C4-2B (cell line): ENCODE results near the gene BUD13.

Experiments
- H3K27ac ChIP-seq: fragments of 450-650 bp; 2 replicates; pipeline ENCODE4 v1.5.1; 2017
- ZFX ChIP-seq: fragments of 450-650 bp; IDR thresholded peaks from 2 replicates; pipeline ENCODE4 v1.6.1; 2017
- TF ChIP-seq, protein P1 (sequence below): fragments of 450-650 bp; conservative IDR thresholded peaks from 2 replicates; pipeline ENCODE4 v1.5.1; 2017; ENCODE audit warnings: mild to moderate bottlenecking

BUD13 gene

DNA sequence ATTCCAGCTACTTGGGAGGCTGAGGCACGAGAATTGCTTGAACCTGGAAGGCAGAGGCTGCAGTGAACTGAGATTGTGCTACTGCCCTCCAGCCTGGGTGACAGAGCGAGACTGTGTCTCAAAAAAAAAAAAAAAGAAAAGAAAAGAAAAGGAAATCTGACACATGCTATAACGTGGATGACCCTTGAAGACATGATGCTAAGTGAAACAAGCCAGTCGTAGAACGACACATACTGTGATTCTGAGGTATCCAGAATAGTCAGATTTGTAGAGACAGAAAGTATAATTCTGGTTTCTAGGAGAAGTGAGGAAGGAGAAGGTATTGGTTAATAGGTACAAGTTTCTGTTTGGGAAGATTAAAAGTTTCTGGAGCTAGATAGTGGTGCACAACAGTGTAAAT lies 25.6 kb upstream of the BUD13 start:
- TF ChIP-seq, protein P1, sequence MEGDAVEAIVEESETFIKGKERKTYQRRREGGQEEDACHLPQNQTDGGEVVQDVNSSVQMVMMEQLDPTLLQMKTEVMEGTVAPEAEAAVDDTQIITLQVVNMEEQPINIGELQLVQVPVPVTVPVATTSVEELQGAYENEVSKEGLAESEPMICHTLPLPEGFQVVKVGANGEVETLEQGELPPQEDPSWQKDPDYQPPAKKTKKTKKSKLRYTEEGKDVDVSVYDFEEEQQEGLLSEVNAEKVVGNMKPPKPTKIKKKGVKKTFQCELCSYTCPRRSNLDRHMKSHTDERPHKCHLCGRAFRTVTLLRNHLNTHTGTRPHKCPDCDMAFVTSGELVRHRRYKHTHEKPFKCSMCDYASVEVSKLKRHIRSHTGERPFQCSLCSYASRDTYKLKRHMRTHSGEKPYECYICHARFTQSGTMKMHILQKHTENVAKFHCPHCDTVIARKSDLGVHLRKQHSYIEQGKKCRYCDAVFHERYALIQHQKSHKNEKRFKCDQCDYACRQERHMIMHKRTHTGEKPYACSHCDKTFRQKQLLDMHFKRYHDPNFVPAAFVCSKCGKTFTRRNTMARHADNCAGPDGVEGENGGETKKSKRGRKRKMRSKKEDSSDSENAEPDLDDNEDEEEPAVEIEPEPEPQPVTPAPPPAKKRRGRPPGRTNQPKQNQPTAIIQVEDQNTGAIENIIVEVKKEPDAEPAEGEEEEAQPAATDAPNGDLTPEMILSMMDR: no peak
- no peak for TF ChIP-seq ZFX
- H3K27ac ChIP-seq: no peak overlapping the region

DNA sequence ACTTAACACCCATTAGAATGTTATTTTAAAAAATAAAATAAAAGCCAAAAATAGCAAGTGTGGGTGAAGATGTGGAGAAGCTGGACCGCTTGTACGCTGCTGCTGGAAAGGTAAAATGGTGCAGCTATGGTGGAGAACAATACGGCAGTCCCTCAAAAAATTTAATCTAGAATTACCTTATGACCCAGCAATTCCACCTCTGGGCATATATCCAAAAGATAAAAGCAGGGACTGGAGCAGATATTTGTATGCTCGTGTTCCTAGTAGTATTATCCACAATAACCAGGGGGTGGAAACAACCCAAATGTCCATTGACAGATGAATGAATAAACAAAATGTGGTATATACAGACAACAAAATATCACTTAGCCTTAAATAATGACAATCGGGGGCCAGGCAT lies 25.0 kb upstream of the BUD13 start:
- no peak for TF ChIP-seq ZFX
- H3K27ac ChIP-seq: no peak overlapping the region

DNA sequence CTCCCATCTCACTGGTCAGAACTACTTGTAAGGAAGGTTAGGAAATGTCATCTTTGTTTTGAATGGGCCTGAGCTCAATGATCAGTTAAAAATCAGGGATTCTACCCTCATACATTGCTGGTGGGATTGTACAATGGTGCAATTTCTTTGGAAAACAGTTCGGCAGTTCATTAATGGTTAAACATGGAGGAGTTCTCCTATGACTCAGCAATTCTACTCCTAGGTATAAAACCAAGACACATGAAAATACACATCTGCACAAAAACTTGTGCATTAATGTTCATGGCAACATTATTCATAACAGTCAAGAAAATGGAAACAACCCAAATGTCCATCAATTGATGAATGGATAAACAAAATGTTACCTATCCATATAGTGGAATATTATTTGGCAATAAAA lies 23.8 kb upstream of the BUD13 start:
- H3K27ac ChIP-seq: no peak overlapping the region
- TF ChIP-seq, protein P1: no peak
- no peak for TF ChIP-seq ZFX

DNA sequence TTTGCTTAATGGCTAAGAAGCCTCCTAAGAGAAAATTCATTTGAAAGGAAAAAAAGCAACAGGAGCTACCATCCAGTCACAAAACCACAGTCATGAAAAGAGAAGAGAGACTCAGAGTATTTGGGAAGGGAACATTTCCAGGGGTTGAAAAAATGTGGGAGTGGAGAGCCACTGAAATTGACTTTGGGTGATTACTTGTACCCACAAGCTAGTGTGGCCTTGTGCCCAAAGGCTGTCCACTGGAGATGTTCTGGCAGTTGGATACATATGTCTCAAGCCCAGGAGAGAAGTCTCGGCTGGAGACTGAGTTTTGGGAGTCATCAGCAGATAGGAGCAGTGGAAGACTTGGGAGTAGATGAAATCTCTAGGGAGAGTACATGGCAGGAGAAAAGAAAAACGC lies 22.1 kb upstream of the BUD13 start:
- no peak overlapping the region for H3K27ac ChIP-seq
- TF ChIP-seq ZFX: no peak
- TF ChIP-seq, protein P1: no peak

DNA sequence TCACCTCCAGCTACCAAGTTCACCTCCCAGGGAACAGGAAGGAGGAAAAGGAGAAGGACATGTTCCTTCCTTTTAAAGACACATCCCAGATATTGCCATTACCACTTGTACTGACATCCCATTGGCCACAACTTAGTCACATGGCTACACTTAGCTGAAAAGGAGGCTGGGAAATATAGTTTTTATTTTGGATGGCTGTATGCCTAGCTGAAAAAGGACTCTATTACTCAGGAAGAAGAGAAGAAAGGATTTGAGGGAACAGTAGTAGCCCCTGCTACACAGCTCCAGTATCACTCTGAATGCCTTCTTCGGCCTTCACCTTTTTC lies 20.9 kb upstream of the BUD13 start:
- TF ChIP-seq, protein P1: no peak
- TF ChIP-seq ZFX: no peak
- no peak overlapping the region for H3K27ac ChIP-seq

DNA sequence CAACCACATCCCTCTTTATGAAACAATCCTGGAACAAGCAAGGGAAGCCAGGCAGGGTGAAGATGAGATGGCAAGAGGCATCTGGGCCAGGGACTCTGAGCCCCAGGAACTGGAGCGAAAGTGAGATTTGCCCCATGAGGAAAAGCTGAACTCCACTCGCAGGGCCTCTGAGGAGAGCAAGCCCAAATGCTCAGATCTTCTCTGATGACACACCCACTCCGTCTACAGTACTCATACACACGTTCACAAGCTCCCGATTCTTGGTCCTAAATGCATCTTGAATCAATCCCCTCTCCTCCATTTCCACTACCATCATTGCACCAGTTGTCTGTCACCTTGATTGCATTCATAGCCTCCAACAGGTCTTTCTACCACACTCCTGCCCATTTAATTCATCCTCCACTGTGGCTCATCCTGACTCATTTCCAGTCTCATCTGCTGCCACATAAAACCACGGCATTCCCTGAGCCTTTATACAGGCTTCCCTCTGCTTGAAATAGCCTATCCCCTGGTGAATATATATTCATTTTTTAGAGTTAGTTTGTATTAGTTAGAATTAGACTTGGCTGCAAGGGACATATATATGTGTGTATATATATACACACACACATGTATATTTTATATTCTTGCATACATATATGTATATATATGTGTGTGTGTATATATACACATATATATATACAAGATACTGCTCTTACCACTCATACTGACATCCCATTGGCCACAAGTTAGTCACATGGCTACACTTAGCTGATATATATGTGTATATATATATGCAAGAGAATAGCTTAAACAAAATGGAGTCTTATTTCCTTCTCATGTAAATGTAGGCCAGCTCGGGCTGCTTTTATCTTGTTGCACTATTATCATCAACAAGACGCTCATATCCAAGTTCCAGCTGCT lies 20.3 kb upstream of the BUD13 start:
- TF ChIP-seq, protein P1: no peak
- no peak for TF ChIP-seq ZFX
- no peak overlapping the region; the same call in 1 of the 2 replicates for H3K27ac ChIP-seq

DNA sequence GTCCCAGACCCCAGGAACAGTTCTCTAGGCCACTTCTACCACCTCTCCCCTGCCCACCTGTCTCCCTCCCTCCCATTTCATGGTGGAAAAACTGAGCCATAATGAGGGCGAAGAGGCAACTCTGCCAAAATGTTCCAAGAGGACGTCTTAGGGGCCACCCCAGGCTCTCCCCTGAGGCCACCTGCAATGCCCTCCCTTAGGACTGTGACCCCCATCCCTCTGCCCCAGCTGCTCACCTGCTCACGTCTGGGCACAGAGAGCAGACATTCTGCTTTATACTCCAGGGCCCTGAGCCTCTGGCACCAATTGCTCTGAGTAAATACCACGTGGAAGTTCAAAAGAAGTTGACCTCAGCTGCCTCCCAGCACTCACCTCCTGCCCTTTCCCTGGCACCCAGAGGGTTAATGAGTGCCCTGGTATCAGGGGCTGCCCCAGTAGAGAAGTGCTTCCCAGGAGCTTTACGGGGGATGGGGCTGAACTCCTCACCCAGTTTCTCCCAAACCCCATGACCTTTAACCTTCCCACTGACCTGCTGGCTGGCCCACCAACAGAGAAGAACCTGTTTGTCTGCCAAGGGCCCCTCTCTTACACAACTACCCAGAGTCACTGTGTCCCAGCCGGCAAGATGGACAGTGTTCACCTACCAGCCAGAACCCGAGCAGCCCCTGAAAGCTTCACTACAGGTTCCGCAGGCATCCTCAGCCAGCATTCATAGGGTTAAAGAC lies 19.5 kb upstream of the BUD13 start:
- peak overlapping the region; percentile 5; the same call in 1 of the 2 replicates for H3K27ac ChIP-seq
- no peak for TF ChIP-seq ZFX
- TF ChIP-seq, protein P1: no peak
